Tongue (tissue), 2 donors: Measurements from ENCODE around the gene DDX1. TPM values are rescaled to one million over a fixed set of nuclear protein-coding genes. Genes with fewer than 3 reads are reported as not detected.

Experiments
- DNase-seq: peaks from one replicate; pipeline ENCODE4 v3.0.0-alpha.2; 2015
- total RNA-seq: library from RNA; depleted of rRNA; stranded (reverse); fragments of >200 nt; gene quantifications from one replicate; pipeline ENCODE4 v1.2.3, GENCODE V29; 2014

DDX1 gene
- total RNA-seq, 1 donor from 2014 or later = 106 TPM

- no peak for DNase-seq
These were observed 55.0 kb downstream of the DDX1 start for GRCh38 chr2:15646661-15647060.

- no peak for DNase-seq
These were observed 56.2 kb downstream of the DDX1 start for GRCh38 chr2:15647622-15648590.

- DNase-seq = no peak
These were observed 57.2 kb downstream of the DDX1 start for GRCh38 chr2:15648593-15649525.

- DNase-seq = no peak
These were observed 58.0 kb downstream of the DDX1 start for GRCh38 chr2:15649561-15650255.

- DNase-seq = no peak
These were observed 59.1 kb downstream of the DDX1 start for GRCh38 chr2:15650616-15651366.

GRCh38 chr2:15651367-15651727, 59.7 kb downstream of the DDX1 start:
- no peak for DNase-seq

- DNase-seq = no peak
These were observed 60.6 kb downstream of the DDX1 start for GRCh38 chr2:15652252-15652651.

GRCh38 chr2:15652801-15653200, 61.1 kb downstream of the DDX1 start:
- DNase-seq = no peak

- no peak for DNase-seq
These were observed 62.4 kb downstream of the DDX1 start for GRCh38 chr2:15653806-15654726.

- DNase-seq = no peak
These were observed 63.0 kb downstream of the DDX1 start for GRCh38 chr2:15654727-15655073.

- DNase-seq = no peak
These were observed 63.6 kb downstream of the DDX1 start for GRCh38 chr2:15655123-15655887.

- no peak for DNase-seq
These were observed 64.4 kb downstream of the DDX1 start for GRCh38 chr2:15656090-15656489.

GRCh38 chr2:15657759-15658158, 66.1 kb downstream of the DDX1 start:
- DNase-seq = no peak

GRCh38 chr2:15658911-15659310, 67.2 kb downstream of the DDX1 start:
- DNase-seq = no peak

GRCh38 chr2:15660491-15661294, 69.0 kb downstream of the DDX1 start:
- no peak for DNase-seq

- DNase-seq = no peak
These were observed 69.6 kb downstream of the DDX1 start for GRCh38 chr2:15661295-15661569.

- DNase-seq = no peak
These were observed 70.4 kb downstream of the DDX1 start for GRCh38 chr2:15662026-15662425.

GRCh38 chr2:15662579-15662978, 70.9 kb downstream of the DDX1 start:
- no peak for DNase-seq

- no peak for DNase-seq
These were observed 72.1 kb downstream of the DDX1 start for GRCh38 chr2:15663802-15664201.
